ENCODE measurements around the gene ZNF385A.

GRCh38 chr12:54376596-54376995, 7.9 kb downstream of the ZNF385A start:
- TF ChIP-seq CTCF (conservative IDR thresholded peaks at IDR 0.05; ENCODE audit: low read depth, low read length) (no peak), BHLHE40 (IDR thresholded peaks at IDR 0.05; ENCODE audit: low read depth, low read length) (no peak), POLR2A (IDR thresholded peaks at IDR 0.05; ENCODE audit: low read depth, low read length) (no peak), FOS (IDR thresholded peaks at IDR 0.05; ENCODE audit: low read depth, low read length) (no peak), RFX5 (IDR thresholded peaks at IDR 0.05; ENCODE audit: low read depth, low read length) (no peak)
